KBM-7 (cell line): ENCODE results near the gene NDUFA13.

ENCODE experiments used
- DNase-seq: peaks from one replicate; pipeline ENCODE4 v3.0.0-alpha.2; 2015
- in situ Hi-C: fragments of 300-500 bp; cut with MboI; formaldehyde crosslinking; loops from 2 replicates; pipeline ENCODE4 v1.14.3; 2020; ENCODE audit warnings: low sequenced_read_pairs, low pct_unique_long_range_greater_than_20kb, mixed read lengths

NDUFA13 gene

GRCh38 chr19:19553670-19554069, 37.6 kb downstream of the NDUFA13 start:
- in situ Hi-C loops = no loop called here
- DNase-seq = no peak

GRCh38 chr19:19554074-19555023, 38.3 kb downstream of the NDUFA13 start:
- in situ Hi-C loops = no loop called here
- DNase-seq = no peak

- DNase-seq = no peak
- in situ Hi-C loops = no loop called here
Observed at GRCh38 chr19:19558055-19558454, 42.0 kb downstream of the NDUFA13 start.

- in situ Hi-C loops = no loop called here
- DNase-seq = no peak
Observed at GRCh38 chr19:19558636-19559035, 42.6 kb downstream of the NDUFA13 start.

- in situ Hi-C loops = no loop called here
- DNase-seq = no peak
Observed at GRCh38 chr19:19559931-19560330, 43.9 kb downstream of the NDUFA13 start.

DNA sequence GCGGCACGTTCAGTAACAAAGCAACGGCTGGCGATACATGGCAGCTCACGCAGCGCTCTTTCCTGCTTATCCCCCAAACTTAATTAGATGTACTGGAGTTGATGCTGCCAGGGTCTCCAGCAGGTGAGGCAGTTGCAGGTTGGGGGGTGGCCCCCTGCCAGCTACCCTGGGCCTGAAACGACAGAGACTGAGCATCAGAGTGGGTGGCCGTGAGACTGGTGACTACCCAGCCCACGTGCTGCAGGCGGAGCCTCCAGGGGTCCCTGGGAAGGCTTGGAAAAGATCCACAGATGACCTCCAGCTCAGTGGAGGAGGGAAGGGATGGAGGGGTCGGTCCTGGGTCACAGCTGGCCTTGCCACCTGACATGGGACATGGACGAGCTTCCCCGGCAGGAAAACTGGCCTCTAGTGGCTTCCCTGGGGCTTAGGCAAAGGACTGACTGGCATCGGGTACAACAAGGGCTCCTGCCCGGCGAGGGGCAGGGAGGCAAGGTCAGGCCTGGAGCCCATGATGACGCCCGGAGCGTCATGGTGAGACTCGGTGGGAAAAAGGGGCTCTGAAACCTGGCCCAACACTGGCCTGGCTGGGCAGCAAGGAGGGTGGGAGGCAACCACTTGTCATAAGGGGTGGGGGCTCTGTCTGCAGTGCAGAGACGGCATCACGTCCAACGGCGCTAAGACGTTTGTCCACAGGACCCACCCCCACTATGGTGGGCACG, 46.1 kb downstream of the NDUFA13 start:
- DNase-seq = no peak
- in situ Hi-C loops = no loop called here

- no peak for DNase-seq
- in situ Hi-C loops = no loop called here
Observed at GRCh38 chr19:19562665-19563347, 46.8 kb downstream of the NDUFA13 start.

GRCh38 chr19:19563348-19563848, 47.4 kb downstream of the NDUFA13 start:
- in situ Hi-C loops = no loop called here
- no peak for DNase-seq

GRCh38 chr19:19566306-19566705, 50.3 kb downstream of the NDUFA13 start:
- DNase-seq = no peak
- in situ Hi-C loops = no loop called here

DNA sequence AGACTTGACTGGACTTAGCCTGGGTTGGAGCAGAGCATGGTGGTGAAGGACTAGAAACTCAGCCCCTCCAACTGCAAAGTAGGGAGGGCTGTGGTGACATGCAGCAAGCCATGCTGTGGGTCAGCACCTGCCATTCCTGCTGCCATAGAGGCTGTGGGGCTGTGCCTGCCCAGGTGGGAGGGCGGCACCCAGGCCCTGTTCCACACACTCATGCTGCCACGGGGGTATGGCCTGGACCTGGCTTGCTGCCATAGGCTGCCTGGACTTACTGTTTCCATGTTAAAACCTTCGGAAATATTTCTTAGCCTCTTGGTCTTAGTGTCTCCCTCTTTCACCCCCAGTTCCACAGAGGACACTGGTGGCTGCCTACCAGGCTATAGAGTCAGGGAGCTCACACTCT, 51.4 kb downstream of the NDUFA13 start:
- no peak for DNase-seq
- in situ Hi-C loops = no loop called here

DNA sequence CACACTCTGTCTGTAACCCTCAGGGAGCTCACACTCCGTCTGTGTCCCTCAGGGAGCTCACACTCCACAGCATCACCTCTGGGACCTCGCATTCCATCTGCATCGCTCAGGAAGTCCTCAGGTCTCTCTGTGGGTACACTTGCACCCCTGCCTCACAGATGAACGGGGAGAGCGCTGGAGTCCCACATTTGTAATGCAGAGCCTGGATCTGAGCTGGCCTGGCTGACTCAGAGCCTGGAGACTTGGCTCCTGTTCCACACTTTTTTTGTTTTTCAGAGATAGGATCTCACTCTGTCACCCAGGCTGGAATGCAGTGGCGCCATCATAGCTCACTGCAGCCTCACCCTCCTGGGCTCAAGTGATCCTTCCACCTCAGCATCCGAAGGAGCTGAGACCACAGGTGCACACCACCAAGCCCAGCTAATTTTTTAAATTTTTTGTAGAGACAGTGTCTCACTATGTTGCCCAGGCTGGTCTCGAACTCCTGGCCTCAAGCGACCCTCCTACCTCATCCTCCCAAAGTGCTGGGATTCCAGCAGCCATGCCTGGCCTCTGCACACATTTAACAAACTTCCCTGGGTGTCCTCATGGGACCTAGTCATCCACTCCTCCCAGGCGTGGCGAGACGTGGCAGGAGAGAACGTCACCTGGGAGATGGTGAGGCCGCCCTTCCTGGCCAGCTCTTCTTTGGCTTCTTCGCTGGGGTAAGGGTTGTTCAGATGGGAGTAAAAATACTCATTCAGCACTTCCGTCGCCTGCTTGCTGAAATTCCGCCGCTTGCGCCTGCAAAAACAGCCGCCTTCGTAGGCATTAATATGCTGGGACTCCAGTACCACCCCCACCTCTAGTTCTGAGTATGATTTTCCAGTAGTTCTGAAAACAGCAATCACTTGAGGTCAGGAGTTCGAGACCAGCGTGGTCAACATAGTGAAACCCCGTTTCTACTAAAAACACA, 53.1 kb downstream of the NDUFA13 start:
- in situ Hi-C loops = no loop called here
- no peak for DNase-seq

DNA sequence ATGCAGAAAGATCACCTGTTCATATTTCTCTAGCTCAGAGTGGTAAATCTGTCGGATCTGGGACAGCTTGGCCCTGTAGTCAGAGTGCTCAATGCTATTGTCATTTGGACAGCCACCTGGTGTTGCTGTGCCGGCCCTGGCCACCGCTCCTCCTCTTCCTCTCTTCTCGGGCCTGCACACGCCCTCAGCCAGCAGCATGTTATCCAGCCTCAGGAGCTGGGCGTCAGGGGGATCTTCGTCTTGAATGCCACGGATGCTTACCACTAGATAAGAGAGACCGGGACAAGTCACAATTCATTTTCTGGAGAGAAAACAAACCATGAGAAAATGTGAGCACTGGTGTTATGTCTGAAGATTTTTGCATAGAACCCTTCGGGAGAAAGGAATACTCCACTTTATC, 54.5 kb downstream of the NDUFA13 start:
- in situ Hi-C loops = no loop called here
- no peak for DNase-seq

- DNase-seq = no peak
- in situ Hi-C loops = no loop called here
Observed at GRCh38 chr19:19571071-19571786, 55.2 kb downstream of the NDUFA13 start.

DNA sequence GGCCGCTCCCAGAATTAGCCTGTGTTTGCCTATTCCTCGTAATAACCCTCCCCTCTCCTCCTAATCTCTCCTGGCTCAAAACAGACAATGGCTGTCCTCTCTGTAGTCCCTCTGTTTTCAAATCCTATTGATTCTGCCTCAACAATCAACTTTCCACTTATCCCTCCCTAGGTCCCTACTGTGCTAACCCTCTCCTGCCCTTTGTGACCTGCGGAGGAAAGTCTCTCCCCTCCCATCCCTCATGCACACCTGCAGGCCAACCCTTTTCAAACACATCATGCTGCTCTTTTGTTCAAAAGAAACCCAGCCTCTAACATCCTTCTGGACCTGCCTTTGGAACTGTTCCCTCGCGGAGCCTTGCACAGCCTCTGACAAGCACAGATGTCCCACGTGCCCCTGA, 59.4 kb downstream of the NDUFA13 start:
- DNase-seq = no peak
- in situ Hi-C loops = no loop called here
